Breast epithelium (tissue), 3 donors: Measurements from ENCODE around the gene PHACTR4.

Experiments
- CTCF ChIP-seq, 3 donors: fragments of 450-650 bp; IDR thresholded peaks; one replicate each; pipeline ENCODE4 v1.5.1; 2016 to 2017; ENCODE audit warnings: antibody characterized with exemption in 3 of 3, mild to moderate bottlenecking in 3 of 3, moderate library complexity in 3 of 3
- POLR2A ChIP-seq: fragments of 450-650 bp; IDR thresholded peaks from one replicate; pipeline ENCODE4 v1.6.1; 2016; ENCODE audit warnings: antibody characterized with exemption, mild to moderate bottlenecking, moderate library complexity

DNA sequence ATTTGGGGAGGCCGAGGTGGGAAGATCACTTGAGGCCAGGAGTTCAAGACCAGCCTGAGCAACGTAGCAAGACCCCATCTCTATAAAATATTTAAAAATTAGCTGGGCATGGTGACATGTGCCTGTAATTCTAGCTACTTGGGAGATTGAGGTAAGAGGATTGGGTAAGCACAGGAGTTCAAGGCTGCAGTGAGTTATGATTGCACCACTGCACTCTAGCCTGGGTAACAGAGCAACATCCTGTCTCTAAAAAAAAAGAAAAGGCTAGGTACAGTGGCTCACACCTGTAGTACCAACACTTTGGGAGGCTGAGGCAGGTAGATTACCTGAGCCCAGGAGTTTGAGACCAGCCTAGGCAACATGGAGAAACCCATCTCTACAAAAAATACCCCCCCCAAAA is 100.6 kb downstream of the PHACTR4 start:
- TF ChIP-seq CTCF (IDR thresholded peaks at IDR 0.05) (no peak), POLR2A (no peak)
